Activated T-cell treated with anti-CD3 and anti-CD28 coated beads for 4 hours (primary cell): ENCODE measurements around the gene ADORA1.

Experiments used
- DNase-seq: peaks from one replicate; pipeline ENCODE4 v3.0.0-alpha.2; 2020

Gene ADORA1

GRCh38 chr1:203175827-203176241, 48.3 kb downstream of the ADORA1 start:
- no peak for DNase-seq

GRCh38 chr1:203176273-203177035, 48.9 kb downstream of the ADORA1 start:
- no peak for DNase-seq

GRCh38 chr1:203177036-203177405, 49.5 kb downstream of the ADORA1 start:
- no peak for DNase-seq

GRCh38 chr1:203177470-203178039, 50.0 kb downstream of the ADORA1 start:
- no peak for DNase-seq

GRCh38 chr1:203178083-203178482, 50.6 kb downstream of the ADORA1 start:
- DNase-seq: no peak

- DNase-seq: no peak
These were observed 51.5 kb downstream of the ADORA1 start for GRCh38 chr1:203178821-203179666.

GRCh38 chr1:203179667-203180005, 52.1 kb downstream of the ADORA1 start:
- DNase-seq: no peak

- DNase-seq: no peak
These were observed 53.2 kb downstream of the ADORA1 start for GRCh38 chr1:203180611-203181330.

- no peak for DNase-seq
These were observed 54.3 kb downstream of the ADORA1 start for GRCh38 chr1:203181586-203182386.

GRCh38 chr1:203182387-203182953, 54.9 kb downstream of the ADORA1 start:
- DNase-seq: no peak

GRCh38 chr1:203183828-203184227, 56.3 kb downstream of the ADORA1 start:
- DNase-seq: no peak

- no peak for DNase-seq
These were observed 56.9 kb downstream of the ADORA1 start for GRCh38 chr1:203184467-203184866.

- DNase-seq: no peak
These were observed 57.5 kb downstream of the ADORA1 start for GRCh38 chr1:203185061-203185461.

GRCh38 chr1:203185585-203185984, 58.1 kb downstream of the ADORA1 start:
- no peak for DNase-seq

- DNase-seq: no peak
These were observed 58.5 kb downstream of the ADORA1 start for GRCh38 chr1:203186091-203186445.

GRCh38 chr1:203186446-203187303, 59.1 kb downstream of the ADORA1 start, which contains the start of gene CHI3L1:
TSS of gene CHI3L1 (minus strand) at chr1:203186704. CDS start at chr1:203186623, 81 bp downstream.
- no peak for DNase-seq

- no peak for DNase-seq
These were observed 59.8 kb downstream of the ADORA1 start for GRCh38 chr1:203187304-203187685.

GRCh38 chr1:203187689-203188264, 60.3 kb downstream of the ADORA1 start:
- DNase-seq: no peak

GRCh38 chr1:203188686-203189232, 61.2 kb downstream of the ADORA1 start:
- no peak for DNase-seq

GRCh38 chr1:203189951-203190352, 62.4 kb downstream of the ADORA1 start:
- no peak for DNase-seq
